Right renal cortex interstitium (tissue), 3 donors: Measurements from ENCODE around the gene RPS25. TPM values are rescaled to one million over a fixed set of nuclear protein-coding genes. Genes with fewer than 3 reads are reported as not detected.
"Not testable (repeated sequence)": the region's sequence is repeated elsewhere in the genome, so short reads cannot be mapped to it uniquely, and the experiment has no call there.

Experiments used
- DNase-seq, 3 donors: peaks; one replicate each; pipeline ENCODE4 v3.0.0-alpha.2; 2013; ENCODE audit warnings: low read depth in 3 of 3, low spot score in 2 of 3
- polyA plus RNA-seq, 3 donors: library from polyadenylated mRNA; unstranded; fragments of 120-200 nt; gene quantifications; one replicate each; pipeline ENCODE4 v1.2.1, GENCODE V29; 2013; ENCODE audit not compliant: insufficient read length in 3 of 3

Gene RPS25
- 1,000 to 10,000 TPM; 1,153 to 1,249 (median 1,180) TPM for polyA plus RNA-seq

DNA sequence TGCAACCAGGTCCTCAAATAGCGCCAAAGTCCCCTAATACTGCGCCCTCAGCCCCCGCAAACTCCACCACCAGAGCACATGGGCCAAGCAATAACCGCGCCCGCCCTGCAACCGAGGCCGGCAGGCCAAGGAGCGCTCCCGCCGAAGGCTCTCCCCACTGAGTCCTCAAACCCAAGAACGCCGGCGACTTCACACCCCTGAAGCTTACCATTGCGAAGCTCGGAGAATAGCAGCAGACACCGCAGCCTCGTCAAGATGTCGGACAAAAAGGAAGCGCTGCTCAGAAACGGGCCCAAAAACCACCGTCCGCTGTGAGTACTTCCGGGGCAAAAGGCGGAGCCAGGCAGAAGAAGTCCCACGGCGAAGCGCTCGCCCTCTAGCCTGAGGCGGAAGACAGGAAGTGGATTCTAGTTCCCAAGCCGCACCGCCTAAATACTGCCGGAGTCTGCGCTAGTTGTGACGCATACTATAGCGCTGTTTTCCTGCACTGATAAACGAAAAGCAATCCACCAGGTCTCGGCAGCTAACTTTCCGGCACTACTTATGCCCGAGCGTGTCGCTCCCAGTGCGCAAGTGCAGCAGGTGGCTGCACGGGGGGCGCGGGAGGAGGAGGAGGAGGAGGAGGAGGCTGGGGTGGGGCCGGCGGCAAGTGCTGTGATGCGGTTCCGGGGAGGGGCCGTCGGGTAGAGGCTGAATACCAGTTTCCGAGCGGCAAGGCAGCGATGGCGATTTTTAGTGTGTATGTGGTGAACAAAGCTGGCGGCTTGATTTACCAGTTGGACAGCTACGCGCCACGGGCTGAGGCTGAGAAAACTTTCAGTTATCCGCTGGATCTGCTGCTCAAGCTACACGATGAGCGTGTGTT lies at the start of gene RPS25, which contains the start of gene TRAPPC4:
TSS of gene RPS25 (minus strand) at position 270 of the 865 bp plus-strand sequence. CDS start at position 211, 59 bp downstream.
TSS of gene TRAPPC4 (plus strand) at position 693 of the 865 bp plus-strand sequence. CDS start at position 723, 30 bp downstream.
- DNase-seq, result peak; percentile 93 to 96 (median 94)

- peak; percentile 71 to 89 (median 88) for DNase-seq
These were observed 49.5 kb upstream of the RPS25 start, which contains the start of gene VPS11 for GRCh38 chr11:119067371-119068222. VPS11 (plus strand) TSS chr11:119067818; CDS start chr11:119067824, 6 bp downstream.

DNA sequence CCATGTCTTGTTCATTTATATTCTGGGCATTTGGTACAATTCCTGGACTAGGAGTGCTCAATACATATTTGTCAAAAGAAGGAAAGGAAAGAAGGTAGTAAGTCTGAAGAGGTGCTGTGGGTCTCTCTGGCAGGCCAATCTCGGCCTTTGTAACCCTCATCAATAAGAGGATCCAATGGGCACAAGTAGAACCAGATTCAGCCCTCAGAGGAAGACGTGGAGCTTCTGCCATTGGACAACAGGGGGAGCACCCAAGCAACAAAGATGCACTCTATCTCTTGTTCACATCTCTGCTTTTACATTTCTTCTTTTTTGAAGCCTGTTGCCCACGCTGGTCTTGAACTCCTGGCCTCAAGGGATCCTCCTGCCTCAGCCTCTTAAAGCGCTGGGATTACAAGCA lies 47.2 kb upstream of the RPS25 start:
- DNase-seq, result no peak

- DNase-seq, result no peak
These were observed 44.6 kb upstream of the RPS25 start for GRCh38 chr11:119062779-119063178.

- DNase-seq, result no peak
These were observed 43.1 kb upstream of the RPS25 start for GRCh38 chr11:119061256-119061655.

- not testable (repeated sequence) for DNase-seq
These were observed 41.0 kb upstream of the RPS25 start for GRCh38 chr11:119059128-119059527.

DNA sequence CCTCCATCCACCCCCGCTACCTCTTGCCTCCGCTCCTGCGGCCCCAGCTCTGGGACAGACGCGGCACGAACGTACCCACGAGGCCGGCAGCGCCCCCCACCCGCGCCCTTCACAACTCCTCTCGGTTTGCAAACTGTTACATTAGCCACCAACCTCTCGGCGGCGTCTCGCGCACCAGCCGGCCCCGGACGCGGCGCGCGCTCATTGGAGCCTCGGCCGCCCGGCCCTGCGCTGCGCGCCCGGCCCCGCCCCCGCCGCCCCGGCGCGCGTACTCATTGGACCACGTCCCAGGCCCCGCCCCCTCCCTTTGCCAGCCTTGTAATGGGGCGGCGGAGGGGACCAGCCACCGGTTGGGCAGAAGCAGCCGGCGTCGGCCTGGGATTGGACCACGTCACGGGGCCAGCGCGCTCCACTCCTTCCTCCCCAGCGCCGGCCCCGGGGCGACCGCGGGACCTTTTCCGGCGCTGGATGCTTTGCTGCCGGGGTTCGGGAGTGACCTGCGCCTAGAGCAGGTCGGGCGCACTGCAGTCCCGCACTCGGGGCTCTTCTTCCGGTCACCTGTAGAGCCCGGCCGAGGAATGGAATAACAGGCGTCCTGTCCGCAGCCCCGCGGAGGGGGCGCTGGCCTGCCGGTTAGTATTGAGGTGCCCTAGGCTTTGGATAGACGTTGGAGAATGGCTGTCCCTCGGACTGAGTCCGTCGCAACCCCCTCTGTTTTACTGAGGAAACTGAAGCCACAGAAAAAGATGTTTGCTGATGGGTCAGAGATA lies 39.0 kb upstream of the RPS25 start, which contains the start of gene HYOU1:
TSS of gene HYOU1 (minus strand) at position 206 of the 770 bp plus-strand sequence. CDS start 1,045 bp downstream, outside the sequence.
- peak; percentile 73 to 92 (median 91) for DNase-seq

DNA sequence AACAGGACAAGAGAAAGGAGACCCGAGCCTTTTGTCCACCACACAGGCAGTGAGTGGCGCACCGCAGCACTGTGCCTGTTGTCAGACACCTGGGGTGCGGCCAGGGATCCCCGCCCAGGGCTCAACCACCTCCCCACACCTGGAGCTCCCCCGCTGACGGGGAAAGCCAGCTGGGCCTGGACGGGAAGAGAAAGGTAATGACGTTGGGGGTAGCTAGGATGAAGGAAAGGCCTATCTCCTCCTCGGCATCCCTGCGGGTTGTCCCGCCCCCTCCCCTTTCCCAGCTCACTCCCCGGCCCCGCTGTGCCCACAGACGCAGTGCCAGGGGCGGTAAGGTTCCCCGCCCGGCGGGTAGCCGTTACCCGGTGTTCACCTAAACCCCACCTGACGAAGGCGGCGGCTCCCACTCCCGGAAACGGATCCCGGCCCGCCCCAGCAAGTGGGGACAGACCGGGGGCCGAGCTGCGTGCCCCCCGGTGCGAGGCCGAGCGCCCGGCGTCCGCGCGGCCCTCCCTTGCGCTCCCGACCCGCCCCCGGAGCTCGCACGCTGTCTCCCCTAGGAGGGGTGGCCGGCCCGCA lies 38.4 kb upstream of the RPS25 start:
- no peak for DNase-seq

DNA sequence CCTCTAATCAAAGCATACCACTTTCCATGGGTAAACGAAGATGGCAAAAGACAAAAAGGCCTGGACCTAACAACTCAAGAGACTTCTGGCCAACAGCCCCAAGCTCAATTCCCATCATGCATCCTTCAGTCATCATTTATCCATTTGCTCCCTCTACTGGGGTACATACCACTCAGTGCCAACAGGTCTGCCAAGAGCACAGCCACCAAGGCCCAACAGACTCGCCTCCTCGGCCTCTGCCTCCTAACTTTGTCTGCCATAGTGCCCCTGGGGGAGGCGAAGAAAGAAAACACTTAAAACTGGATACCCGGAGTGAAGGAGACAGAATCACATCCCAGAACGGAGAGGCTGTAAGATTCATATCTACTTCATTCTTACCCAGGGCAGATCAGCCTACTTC lies 37.8 kb upstream of the RPS25 start:
- no peak for DNase-seq

GRCh38 chr11:119054418-119054817 lies 36.3 kb upstream of the RPS25 start:
- no peak for DNase-seq

DNA sequence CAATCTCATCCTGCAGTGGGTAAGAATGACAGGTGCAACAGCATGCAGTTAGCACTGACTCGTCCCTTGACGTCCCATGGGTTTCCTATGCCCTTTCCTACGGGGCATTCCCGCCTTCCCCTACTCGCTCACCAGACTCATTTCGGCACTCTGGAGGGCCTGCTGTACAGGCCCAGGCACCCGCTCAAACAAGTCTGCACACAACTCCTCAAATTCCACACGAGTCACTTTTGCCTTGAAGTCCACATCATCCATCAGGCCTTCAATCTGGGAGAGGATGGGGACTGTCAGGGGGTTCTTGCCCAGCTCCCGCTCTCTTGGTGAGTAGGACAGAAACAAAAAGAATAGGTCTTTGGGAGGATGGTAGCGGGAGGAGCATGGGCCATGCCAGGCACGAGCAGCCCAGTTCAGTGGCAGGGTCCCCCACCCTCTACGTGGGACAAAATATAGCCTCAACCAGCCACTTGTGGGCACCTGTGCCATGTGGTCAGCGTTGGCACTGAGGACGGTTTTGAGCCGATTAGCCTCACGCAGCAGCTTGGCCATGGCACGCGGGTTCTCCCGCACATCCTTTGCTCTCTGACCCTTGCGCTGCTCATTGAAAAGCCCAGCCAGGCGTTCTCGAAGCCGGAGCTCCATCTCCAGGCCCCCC lies 34.1 kb upstream of the RPS25 start:
- DNase-seq, result no peak

DNA sequence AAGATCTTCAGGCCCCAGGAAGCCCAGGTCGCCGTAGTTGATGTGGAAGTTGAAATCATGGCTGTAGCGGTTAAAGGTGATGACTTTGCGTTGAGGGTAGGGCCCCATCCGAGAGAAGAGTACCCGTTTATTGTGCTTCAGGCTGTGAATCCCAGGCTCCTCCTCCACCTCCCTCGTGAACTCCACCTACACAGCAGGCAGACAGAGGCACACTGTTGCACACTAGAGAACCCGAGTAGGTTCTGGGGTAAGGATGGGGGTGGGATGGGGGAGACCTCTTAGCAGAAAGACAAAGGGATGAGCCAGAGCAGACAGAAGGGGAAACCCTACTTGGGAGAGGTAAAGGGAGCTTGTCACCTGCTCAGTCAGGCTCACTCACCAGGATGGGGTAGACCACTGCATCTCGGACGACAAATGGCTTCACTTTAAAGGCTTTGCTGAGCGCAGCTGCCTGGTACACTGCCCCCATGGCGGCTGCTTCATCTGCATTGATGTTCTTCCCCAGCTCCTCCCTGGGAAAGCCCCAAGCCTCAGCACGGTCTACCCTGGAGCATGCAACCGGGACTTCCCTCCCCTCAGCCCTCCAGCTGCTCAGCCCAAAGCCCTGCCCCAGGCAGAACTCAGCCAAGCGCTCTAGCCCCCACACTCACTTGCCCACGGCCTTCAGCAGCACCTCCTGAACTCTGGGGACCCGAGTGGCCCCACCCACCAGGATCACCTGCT lies 33.5 kb upstream of the RPS25 start:
- DNase-seq, result no peak

- no peak for DNase-seq
These were observed 30.9 kb upstream of the RPS25 start for GRCh38 chr11:119049081-119049480.

DNA sequence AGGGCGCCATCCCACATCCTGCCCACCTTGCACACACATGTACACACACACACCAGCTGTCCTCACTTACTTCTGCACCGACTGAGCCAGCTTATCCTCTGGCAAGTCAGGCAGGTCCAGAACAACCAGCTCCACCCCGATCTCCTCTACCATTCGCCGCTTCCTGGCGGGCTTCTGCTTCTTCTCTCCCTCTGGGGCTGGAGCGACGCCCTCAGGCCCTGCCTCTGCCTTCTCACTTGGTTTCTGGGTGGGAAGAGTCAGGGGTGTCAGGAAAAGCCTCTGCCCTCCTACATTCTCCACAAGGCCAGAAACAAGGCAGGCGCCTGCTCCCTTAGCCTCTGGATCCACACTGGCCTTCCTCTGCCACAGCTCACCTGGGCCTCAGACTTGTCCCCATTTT lies 30.5 kb upstream of the RPS25 start:
- DNase-seq, result no peak

DNA sequence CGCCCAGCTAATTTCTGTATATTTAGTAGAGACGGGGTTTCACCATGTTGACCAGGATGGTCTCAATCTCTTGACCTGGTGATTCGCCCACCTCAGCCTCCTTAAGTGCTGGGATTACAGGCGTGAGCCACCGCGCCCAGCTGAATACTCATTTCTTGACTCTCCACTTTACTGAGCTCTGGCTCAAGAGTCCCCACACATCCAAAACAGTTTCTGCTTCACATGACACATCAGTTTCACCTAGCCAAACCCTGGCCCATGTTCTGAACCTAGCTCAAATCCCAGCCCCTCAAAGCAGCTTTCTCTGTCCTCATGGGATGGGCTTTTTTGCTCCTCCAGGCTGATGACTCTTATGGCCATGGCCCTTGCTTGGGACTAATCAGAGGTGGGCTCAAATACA lies 29.1 kb upstream of the RPS25 start:
- DNase-seq, result no peak

DNA sequence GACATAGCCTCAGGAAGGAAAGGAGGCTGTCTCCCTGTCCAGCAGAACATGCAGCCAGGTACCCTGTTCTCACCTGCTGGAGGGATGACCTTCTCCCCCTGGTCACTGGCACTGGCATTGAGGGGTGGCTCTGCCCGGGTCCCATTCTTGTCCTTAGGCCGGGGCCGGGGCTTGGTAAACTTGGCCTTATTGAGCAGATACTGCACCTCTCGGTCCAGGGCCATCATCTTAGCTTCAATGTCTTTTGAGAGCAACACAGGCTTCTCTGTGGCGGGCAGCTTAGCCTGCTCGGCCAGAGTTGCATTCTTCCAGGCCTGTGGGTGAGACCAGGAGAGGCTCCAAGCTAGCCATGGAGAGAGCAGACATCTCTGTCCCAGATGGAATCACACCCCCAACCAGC lies 28.3 kb upstream of the RPS25 start:
- no peak for DNase-seq

DNA sequence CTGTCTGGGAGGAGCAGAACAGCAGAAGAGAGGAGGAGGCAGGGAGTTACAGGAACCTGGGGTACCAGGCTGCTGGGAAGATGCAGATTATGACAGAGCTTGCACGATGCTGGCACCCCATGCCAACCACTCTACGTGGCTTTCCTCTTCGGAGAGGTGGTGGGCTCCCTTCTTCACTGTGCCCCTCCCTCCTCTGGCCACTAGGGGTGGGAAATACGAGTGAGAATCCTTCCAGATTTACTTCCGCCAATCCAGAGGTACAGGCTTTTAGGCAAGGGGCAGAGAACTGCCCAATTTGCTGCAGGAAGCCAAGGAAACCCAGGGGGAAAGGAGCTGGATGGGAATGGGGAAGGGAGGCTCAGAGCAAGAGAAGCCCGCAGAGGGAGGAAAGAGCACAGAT lies 26.6 kb upstream of the RPS25 start:
- DNase-seq, result no peak

GRCh38 chr11:119042927-119043326 lies 24.8 kb upstream of the RPS25 start:
- DNase-seq, result no peak
